Measurements from ENCODE around the gene MAL.

Gene MAL

GRCh38 chr2:95058466-95058988 is 33.0 kb downstream of the MAL start:
- peaks cover 10% of the 10 kb centered on the region for H3K4me1 ChIP-seq (ENCODE audit: control insufficient read depth, insufficient read depth, low read length)
- H3K27me3 ChIP-seq (ENCODE audit: control insufficient read depth, insufficient read depth, low read length) = no peaks in the 10 kb centered on the region
- no peak overlapping the region for H3K27ac ChIP-seq (ENCODE audit: low read depth, low read length)
- no peak overlapping the region for H3K4me3 ChIP-seq (ENCODE audit: low read depth, low read length)
- H3K36me3 ChIP-seq (ENCODE audit: control insufficient read depth, insufficient read depth, low read length) = no peaks in the 10 kb centered on the region
- H3K9me3 ChIP-seq (ENCODE audit: control insufficient read depth, insufficient read depth, low read length) = no peaks in the 10 kb centered on the region
- H3K9ac ChIP-seq (ENCODE audit: low read depth, low read length) = no peak overlapping the region

GRCh38 chr2:95058989-95059641 is 33.6 kb downstream of the MAL start:
- Histone ChIP-seq H3K9me3 (ENCODE audit: control insufficient read depth, insufficient read depth, low read length) (no peaks in the 10 kb centered on the region), H3K36me3 (ENCODE audit: control insufficient read depth, insufficient read depth, low read length) (no peaks in the 10 kb centered on the region), H3K27ac (ENCODE audit: low read depth, low read length) (no peak overlapping the region), H3K4me1 (ENCODE audit: control insufficient read depth, insufficient read depth, low read length) (peaks cover 10% of the 10 kb centered on the region), H3K9ac (ENCODE audit: low read depth, low read length) (no peak overlapping the region), H3K4me3 (ENCODE audit: low read depth, low read length) (no peak overlapping the region), H3K27me3 (ENCODE audit: control insufficient read depth, insufficient read depth, low read length) (no peaks in the 10 kb centered on the region)

GRCh38 chr2:95059656-95060370 is 34.3 kb downstream of the MAL start:
- H3K27ac ChIP-seq (ENCODE audit: low read depth, low read length) = no peak overlapping the region
- no peaks in the 10 kb centered on the region for H3K36me3 ChIP-seq (ENCODE audit: control insufficient read depth, insufficient read depth, low read length)
- peaks cover 10% of the 10 kb centered on the region for H3K4me1 ChIP-seq (ENCODE audit: control insufficient read depth, insufficient read depth, low read length)
- no peaks in the 10 kb centered on the region for H3K9me3 ChIP-seq (ENCODE audit: control insufficient read depth, insufficient read depth, low read length)
- no peak overlapping the region for H3K9ac ChIP-seq (ENCODE audit: low read depth, low read length)
- no peaks in the 10 kb centered on the region for H3K27me3 ChIP-seq (ENCODE audit: control insufficient read depth, insufficient read depth, low read length)
- no peak overlapping the region for H3K4me3 ChIP-seq (ENCODE audit: low read depth, low read length)

GRCh38 chr2:95060446-95061118 is 35.1 kb downstream of the MAL start:
- Histone ChIP-seq H3K27me3 (ENCODE audit: control insufficient read depth, insufficient read depth, low read length) (no peaks in the 10 kb centered on the region), H3K9me3 (ENCODE audit: control insufficient read depth, insufficient read depth, low read length) (no peaks in the 10 kb centered on the region), H3K4me1 (ENCODE audit: control insufficient read depth, insufficient read depth, low read length) (peaks cover 10% of the 10 kb centered on the region), H3K4me3 (ENCODE audit: low read depth, low read length) (no peak overlapping the region), H3K9ac (ENCODE audit: low read depth, low read length) (no peak overlapping the region), H3K27ac (ENCODE audit: low read depth, low read length) (no peak overlapping the region), H3K36me3 (ENCODE audit: control insufficient read depth, insufficient read depth, low read length) (no peaks in the 10 kb centered on the region)

- H3K4me3 ChIP-seq (ENCODE audit: low read depth, low read length) = no peak overlapping the region
- H3K36me3 ChIP-seq (ENCODE audit: control insufficient read depth, insufficient read depth, low read length) = no peaks in the 10 kb centered on the region
- no peak overlapping the region for H3K27ac ChIP-seq (ENCODE audit: low read depth, low read length)
- no peak overlapping the region for H3K9ac ChIP-seq (ENCODE audit: low read depth, low read length)
- H3K27me3 ChIP-seq (ENCODE audit: control insufficient read depth, insufficient read depth, low read length) = no peaks in the 10 kb centered on the region
- peaks cover 10% of the 10 kb centered on the region for H3K4me1 ChIP-seq (ENCODE audit: control insufficient read depth, insufficient read depth, low read length)
- no peaks in the 10 kb centered on the region for H3K9me3 ChIP-seq (ENCODE audit: control insufficient read depth, insufficient read depth, low read length)
Observed at GRCh38 chr2:95061119-95061512, 35.6 kb downstream of the MAL start.

- Histone ChIP-seq H3K36me3 (ENCODE audit: control insufficient read depth, insufficient read depth, low read length) (no peaks in the 10 kb centered on the region), H3K9me3 (ENCODE audit: control insufficient read depth, insufficient read depth, low read length) (no peaks in the 10 kb centered on the region), H3K4me3 (ENCODE audit: low read depth, low read length) (no peak overlapping the region), H3K9ac (ENCODE audit: low read depth, low read length) (no peak overlapping the region), H3K4me1 (ENCODE audit: control insufficient read depth, insufficient read depth, low read length) (peaks cover 10% of the 10 kb centered on the region), H3K27ac (ENCODE audit: low read depth, low read length) (no peak overlapping the region), H3K27me3 (ENCODE audit: control insufficient read depth, insufficient read depth, low read length) (no peaks in the 10 kb centered on the region)
Observed at GRCh38 chr2:95061601-95062183, 36.2 kb downstream of the MAL start.

GRCh38 chr2:95062242-95063085 is 37.0 kb downstream of the MAL start:
- Histone ChIP-seq H3K9ac (ENCODE audit: low read depth, low read length) (no peak overlapping the region), H3K27me3 (ENCODE audit: control insufficient read depth, insufficient read depth, low read length) (no peaks in the 10 kb centered on the region), H3K27ac (ENCODE audit: low read depth, low read length) (no peak overlapping the region), H3K36me3 (ENCODE audit: control insufficient read depth, insufficient read depth, low read length) (no peaks in the 10 kb centered on the region), H3K4me1 (ENCODE audit: control insufficient read depth, insufficient read depth, low read length) (peaks cover 10% of the 10 kb centered on the region), H3K9me3 (ENCODE audit: control insufficient read depth, insufficient read depth, low read length) (no peaks in the 10 kb centered on the region), H3K4me3 (ENCODE audit: low read depth, low read length) (no peak overlapping the region)

GRCh38 chr2:95063086-95063958 is 37.8 kb downstream of the MAL start:
- H3K9me3 ChIP-seq (ENCODE audit: control insufficient read depth, insufficient read depth, low read length) = no peaks in the 10 kb centered on the region
- no peak overlapping the region for H3K27ac ChIP-seq (ENCODE audit: low read depth, low read length)
- no peaks in the 10 kb centered on the region for H3K27me3 ChIP-seq (ENCODE audit: control insufficient read depth, insufficient read depth, low read length)
- no peaks in the 10 kb centered on the region for H3K36me3 ChIP-seq (ENCODE audit: control insufficient read depth, insufficient read depth, low read length)
- H3K4me3 ChIP-seq (ENCODE audit: low read depth, low read length) = no peak overlapping the region
- no peak overlapping the region for H3K9ac ChIP-seq (ENCODE audit: low read depth, low read length)
- H3K4me1 ChIP-seq (ENCODE audit: control insufficient read depth, insufficient read depth, low read length) = peaks cover 10% of the 10 kb centered on the region

GRCh38 chr2:95068256-95068655 is 42.7 kb downstream of the MAL start:
- H3K27me3 ChIP-seq (ENCODE audit: control insufficient read depth, insufficient read depth, low read length) = no peaks in the 10 kb centered on the region
- no peak overlapping the region for H3K4me3 ChIP-seq (ENCODE audit: low read depth, low read length)
- peaks cover 1% of the 10 kb centered on the region; the same call in 1 of the 2 replicates for H3K4me1 ChIP-seq (ENCODE audit: control insufficient read depth, insufficient read depth, low read length)

GRCh38 chr2:95069465-95069864 is 44.0 kb downstream of the MAL start:
- no peak overlapping the region for H3K27ac ChIP-seq (ENCODE audit: low read depth, low read length)
- no peaks in the 10 kb centered on the region for H3K36me3 ChIP-seq (ENCODE audit: control insufficient read depth, insufficient read depth, low read length)
- H3K9me3 ChIP-seq (ENCODE audit: control insufficient read depth, insufficient read depth, low read length) = no peaks in the 10 kb centered on the region
- no peaks in the 10 kb centered on the region for H3K4me1 ChIP-seq (ENCODE audit: control insufficient read depth, insufficient read depth, low read length)
- H3K9ac ChIP-seq (ENCODE audit: low read depth, low read length) = no peak overlapping the region
- H3K27me3 ChIP-seq (ENCODE audit: control insufficient read depth, insufficient read depth, low read length) = no peaks in the 10 kb centered on the region
- H3K4me3 ChIP-seq (ENCODE audit: low read depth, low read length) = no peak overlapping the region

More at GRCh38 chr2:95068256-95068655, 42.7 kb downstream of the MAL start:
- Histone ChIP-seq H3K9ac (ENCODE audit: low read depth, low read length) (no peak overlapping the region), H3K27ac (ENCODE audit: low read depth, low read length) (no peak overlapping the region), H3K36me3 (ENCODE audit: control insufficient read depth, insufficient read depth, low read length) (no peaks in the 10 kb centered on the region), H3K9me3 (ENCODE audit: control insufficient read depth, insufficient read depth, low read length) (no peaks in the 10 kb centered on the region)
